Measurements from ENCODE around the gene CYBC1.
"Not testable (repeated sequence)": the region's sequence is repeated elsewhere in the genome, so short reads cannot be mapped to it uniquely, and the experiment has no call there.

The CYBC1 gene

DNA sequence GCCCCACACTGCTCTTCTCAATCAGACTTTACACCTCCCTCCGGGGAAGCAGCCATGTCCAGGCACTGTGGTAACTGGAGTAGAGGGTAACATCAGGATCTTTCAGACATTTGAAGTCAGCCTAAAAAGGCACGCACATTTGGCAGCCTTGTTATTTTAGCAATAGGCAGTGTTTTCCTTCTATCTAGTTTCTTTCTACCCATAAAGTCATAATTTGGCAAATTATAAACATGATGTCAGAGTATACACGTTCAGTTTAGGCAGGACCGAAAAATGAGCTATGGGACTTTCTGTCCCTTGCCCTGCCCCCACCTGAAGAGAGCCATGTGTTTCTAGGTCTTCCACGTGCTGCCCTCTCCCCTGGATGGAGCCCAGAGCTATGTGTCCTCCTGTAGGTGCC lies 29.1 kb upstream of the CYBC1 start:
- in situ Hi-C loops (cut with MboI; ENCODE audit: low sequenced_read_pairs), result no loop called here

DNA sequence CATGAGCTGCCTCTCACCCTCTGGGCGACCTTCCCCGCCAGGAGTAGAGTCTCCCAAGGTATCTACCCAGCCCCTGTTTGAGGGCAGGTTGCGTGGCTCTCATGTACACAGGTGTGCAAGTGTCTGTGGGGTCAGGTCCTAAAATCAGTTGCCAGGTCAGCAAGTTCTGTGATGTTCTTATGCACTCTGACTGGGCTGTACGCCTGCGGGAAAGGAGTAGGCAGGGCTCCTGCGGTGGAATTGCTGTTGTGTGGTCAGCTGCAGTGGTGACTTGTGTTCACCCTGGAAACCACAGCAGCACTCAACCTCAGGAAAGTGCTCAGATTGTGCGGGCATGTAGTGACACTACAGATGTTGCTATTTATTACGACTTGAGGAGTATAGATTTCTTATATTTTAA lies 27.4 kb upstream of the CYBC1 start:
- in situ Hi-C loops (cut with MboI; ENCODE audit: low sequenced_read_pairs), result no loop called here

DNA sequence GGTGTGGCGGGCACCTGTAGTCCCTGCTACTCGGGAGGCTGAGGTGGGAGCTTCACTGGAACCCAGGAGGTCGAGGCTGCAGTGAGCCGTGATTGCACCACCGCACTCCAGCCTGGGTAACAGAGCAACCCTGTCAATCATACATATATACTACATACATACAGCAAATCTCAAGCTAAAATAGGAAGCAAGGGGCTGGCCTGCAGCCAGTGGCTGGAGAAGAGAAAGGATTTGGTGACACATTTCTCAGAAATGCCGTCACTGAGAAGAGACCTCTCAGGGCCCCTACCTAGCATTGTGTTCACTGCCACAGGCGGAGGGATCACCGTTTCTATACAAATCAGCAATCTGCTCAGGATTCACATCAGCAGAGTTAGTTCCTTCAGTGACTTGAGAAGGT lies 24.9 kb upstream of the CYBC1 start:
- in situ Hi-C loops (cut with MboI; ENCODE audit: low sequenced_read_pairs), result no loop called here

DNA sequence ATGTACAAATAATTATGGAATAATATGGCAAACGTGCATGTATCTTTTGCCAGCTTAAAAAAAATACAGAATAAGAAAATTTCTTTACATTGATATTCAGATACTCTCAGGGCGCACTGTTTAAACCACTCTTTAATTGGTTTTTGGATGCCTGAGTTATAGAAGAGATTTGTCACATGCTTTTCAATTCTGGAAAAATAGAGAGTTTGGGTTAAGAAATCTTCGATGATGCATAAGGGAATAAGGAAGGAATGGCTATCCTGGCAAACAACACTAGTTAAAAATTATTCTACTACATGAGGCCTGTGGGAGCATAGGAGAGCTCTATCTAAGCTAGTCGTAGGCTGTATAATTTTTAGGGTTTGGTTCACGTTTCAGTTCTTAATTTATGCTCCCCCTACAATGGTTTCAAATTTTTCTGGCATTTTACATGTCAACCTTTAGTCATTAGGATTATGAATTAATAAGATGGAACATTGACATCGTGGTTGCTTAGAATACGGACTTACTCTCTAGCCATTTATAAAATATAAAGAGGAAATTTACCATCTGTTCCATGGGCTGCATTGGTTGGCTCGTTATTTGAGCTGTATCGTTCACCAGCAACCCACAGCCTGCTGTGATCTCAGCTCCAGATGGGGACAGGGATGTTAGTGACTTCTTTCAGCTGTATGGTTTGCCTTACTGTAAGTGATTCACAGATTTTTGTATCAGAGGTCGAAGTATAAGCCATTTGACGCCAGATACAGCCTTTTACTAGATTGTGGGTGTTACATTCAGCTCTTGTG lies 23.9 kb upstream of the CYBC1 start:
- in situ Hi-C loops (cut with MboI; ENCODE audit: low sequenced_read_pairs), result no loop called here

DNA sequence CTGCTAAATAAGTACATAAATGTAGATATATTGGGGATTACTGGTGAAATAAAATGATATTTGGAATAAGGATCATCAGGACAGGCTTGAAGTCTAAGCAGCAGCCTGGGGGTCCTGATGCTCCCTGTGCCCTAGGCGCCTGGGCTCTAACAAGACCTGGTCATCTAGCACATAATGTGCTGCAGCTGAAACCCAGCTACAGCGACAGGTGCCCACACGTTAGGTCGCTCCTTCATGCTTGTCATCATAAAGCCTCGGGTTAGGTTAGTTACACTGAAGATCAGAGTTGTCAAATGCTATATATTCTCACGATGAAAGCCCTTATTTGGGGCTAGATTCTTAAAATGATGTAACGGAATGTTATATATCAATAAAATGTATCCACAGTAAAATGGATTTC lies 19.5 kb upstream of the CYBC1 start:
- in situ Hi-C loops (cut with MboI; ENCODE audit: low sequenced_read_pairs), result no loop called here

DNA sequence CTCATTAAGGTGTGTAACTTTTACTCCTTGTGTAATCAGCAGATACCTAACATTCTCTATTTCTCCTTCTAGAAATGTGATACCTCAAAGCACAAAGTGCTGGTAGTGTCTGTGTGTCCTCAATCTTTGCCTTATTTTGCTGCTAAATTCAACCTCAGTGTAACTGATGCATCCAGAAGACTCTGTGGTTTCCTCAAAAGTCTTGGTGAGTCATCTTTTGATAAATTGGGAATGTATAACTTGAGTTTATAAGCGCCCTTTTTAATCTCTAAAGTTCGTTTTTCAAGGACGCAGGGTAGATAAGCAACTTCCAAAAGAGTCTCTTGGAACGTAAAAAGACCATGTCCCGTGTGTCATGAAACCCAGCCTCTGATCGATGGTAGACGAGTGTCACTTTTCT lies 18.1 kb upstream of the CYBC1 start:
- in situ Hi-C loops (cut with MboI; ENCODE audit: low sequenced_read_pairs), result no loop called here

DNA sequence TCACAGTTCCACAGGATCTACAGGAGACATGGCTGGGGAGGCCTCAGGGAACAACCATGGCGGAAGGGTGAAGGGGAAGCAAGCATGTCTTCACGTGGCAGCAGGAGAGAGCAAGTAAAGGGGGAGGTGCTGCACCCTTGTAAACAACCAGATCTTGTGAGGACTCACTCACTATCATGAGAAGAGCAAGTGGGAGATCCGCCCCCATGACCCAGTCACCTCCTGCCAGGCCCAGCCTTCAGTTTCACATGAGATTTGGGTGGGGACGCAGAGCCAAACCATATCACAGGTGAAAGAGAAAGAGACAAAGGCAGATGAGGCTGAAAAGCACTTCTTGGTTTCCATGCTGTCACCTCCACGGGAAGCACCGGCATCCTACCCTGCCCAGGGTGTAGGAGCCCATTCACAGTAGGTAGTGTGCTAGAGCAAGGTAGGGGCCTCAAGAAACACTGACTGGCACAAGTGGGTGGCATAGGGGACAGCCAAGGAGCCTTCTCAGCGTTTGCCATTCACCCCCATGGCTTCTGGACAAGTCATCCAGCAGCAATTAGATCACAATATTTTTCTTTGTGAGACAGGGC lies 14.6 kb upstream of the CYBC1 start:
- in situ Hi-C loops (cut with MboI; ENCODE audit: low sequenced_read_pairs), result no loop called here

DNA sequence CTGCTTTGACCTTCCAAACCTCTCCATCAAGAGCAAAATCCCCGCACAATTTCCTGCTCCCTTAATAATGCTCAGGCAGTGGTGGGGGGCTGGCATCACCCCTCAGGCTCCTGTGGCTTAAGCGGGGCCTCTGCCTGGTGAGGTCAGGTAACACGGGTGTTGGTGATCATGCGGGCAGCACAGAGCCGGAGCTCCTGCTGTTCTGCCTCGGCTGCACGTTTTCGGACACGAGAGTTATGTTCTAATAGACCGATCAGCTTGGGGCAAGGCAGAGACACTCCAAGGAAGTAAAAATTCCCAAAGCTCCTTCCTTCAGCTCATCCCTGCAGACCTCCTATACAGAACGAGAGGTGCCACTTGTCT lies 14.0 kb upstream of the CYBC1 start:
- in situ Hi-C loops (cut with MboI; ENCODE audit: low sequenced_read_pairs), result no loop called here

DNA sequence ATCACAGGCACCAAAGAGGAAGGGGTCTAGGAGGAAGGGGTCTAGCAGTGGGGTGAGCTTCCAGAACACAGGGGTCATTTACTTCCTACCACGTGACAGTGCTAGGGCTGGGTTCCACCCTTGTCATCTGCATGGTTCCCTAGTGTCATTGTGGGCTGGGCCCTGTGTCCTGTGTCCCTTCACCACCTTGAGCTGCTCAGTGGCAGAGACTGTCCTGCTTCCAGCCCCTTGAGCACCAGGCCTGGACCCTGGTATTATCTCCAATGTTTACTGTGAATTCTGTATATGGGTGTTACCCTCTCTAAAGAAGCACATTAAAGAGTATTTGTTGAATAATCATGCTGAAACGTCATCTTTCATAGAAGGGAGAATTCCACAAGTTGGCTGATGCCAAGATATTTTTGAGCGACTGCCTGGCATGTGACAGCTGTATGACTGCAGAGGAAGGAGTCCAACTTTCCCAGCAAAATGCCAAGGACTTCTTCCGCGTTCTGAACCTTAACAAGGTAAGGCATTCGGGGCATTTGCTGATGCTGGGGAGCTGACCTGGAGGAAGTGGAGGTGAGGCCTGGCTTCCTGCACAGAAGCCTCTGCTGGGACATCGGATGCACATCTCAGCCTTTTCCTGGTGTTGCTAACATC lies 13.5 kb upstream of the CYBC1 start:
- in situ Hi-C loops (cut with MboI; ENCODE audit: low sequenced_read_pairs), result no loop called here

DNA sequence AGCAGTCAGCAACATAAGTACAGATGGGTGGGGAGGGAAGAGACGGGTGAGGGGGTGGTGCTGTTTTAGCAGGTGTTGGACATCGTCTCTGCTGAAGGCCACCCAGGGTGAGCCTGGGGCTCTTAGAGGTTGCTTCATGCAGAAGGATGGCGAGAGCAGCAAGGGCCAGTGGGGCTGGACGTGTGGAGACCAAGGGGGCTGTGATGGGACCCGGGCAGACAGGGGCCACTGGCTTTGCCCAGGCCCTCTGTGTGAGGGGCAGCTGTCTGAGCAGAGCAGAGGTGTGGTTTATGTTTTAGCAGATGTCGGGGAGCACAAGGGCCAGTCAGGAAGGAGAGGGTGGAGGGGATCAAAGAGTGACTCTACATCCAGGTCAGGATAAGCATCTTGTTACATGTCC lies 12.8 kb upstream of the CYBC1 start:
- in situ Hi-C loops (cut with MboI; ENCODE audit: low sequenced_read_pairs), result no loop called here

DNA sequence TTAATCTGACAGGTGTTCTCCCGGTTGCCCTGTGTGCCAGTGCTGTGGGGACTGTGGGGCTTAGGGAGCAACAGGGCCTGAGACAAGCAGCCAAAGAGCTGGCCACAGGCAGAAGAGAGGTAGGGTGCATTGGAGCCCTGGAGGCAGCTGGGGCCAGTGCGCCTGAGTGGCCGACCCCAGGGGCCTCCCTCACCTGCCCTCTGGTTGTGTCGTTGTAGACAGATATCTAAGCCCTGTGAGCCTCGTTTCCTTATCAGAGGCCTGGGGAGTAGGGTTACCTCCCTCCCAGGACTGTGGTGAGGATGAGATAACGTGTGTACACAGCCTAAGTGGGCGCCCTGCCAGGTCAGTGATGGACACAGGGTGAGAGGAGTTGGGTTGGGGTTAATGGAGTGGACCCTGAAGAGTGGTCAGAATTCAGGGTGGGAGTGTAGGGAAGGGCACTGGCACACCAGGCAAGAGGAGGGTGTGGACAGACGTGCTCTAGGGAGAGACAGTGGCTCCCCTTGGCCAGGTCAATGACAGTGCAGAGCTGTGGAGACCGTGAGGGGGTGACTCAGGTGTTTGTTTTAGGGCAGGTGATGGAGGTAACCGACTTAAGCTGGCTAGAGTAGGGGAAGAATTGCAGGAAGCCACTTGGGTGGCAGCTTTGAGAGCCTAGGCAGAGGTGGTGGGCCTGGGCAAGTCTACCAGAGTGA lies 11.4 kb upstream of the CYBC1 start:
- in situ Hi-C loops (cut with MboI; ENCODE audit: low sequenced_read_pairs), result no loop called here

DNA sequence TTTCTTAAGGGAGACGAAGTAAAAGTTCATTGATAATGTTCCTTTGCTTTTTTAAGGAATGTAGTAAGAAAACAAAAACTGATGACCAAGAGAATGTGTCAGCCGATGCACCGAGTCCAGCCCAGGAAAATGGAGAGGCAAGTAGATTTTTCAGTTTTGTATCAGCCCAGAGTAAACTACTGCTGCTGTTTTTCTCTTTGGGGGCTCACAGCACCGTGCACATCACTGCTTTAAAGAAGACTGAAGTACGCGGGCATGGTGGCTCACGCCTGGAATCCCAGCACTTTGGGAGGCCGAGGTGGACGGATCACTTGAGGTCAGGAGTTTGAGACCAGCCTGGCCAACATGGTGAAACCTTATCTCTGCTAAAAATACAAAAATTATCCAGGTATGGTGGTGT lies 9.4 kb upstream of the CYBC1 start:
- in situ Hi-C loops (cut with MboI; ENCODE audit: low sequenced_read_pairs), result not testable (repeated sequence)

DNA sequence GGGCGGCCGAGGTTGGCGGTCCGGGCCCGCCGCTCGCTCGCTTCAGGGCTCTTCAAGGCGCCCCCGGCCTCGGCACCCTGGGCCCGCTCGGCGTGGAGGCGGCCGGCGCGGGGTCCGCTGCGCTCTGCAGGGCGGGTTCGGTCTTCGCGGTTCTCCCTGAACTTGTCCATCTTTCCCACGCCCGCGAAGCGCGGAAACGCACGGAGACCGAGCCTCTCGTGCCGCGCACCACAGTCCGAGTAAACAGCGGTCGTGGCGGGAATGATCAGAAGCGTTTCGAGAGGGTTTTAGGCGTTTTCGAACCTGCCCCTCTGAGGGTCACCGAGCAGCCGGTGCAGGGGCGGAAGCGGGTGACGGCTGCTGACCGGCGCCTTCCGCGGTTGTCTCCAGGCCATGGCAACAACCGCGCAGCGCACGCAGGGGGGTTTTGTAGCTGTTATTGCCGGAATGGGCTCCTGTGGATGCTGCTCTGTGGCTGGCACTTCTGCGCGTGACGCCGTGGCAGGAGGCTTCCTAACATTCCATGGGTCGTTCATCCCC lies 8.4 kb upstream of the CYBC1 start:
- in situ Hi-C loops (cut with MboI; ENCODE audit: low sequenced_read_pairs), result no loop called here

DNA sequence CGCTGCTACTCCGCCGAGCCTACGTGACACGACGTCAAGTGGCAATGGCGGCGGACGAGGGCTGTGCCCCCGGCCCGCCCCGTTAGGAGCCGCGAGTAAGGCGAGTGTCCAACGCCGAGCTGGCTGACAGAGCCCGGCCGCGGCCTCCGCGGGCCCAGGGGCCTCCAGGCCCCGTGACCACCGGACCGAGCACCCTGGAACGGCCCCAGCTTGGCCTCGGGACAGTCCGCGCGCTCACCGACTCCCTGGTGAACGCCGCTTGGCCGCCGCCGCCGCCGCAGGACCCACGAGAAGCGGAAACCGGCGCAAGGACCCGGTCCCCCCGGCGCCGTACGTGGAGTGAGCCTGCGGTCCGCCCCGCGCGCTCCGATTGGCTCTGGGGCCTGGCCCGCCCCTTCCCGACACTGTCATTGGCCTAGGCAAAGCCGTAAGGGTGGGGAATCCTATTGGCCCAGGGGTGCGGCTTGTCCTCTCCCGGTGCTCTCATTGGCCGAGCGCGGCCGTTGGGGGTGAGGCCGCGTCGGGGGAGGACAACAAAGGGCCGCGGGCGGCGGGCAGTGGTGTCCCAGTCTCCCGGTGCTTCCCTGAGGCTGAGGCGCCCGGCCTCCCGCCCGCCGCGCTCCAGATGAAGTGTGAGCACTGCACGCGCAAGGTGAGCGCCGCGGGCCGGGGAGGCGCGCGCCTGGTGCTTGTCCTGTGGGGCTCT lies 7.8 kb upstream of the CYBC1 start, which contains the start of gene NARF:
NARF (plus strand) TSS at position 563 of the 706 bp plus-strand sequence; CDS start at position 626, 63 bp downstream.
- in situ Hi-C loops (cut with MboI; ENCODE audit: low sequenced_read_pairs), result no loop called here

DNA sequence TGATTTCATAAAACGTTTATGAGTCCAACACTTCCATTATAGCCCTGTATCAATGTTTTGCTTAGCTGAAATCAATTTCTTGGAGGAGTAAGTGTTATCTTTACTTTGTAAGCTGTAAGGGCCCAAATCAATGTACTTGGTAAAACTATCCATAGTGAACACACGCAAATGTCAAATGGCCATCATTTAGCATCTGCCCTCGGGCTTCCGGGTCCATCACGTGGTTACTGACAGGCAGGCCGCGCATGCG lies 7.3 kb upstream of the CYBC1 start:
- in situ Hi-C loops (cut with MboI; ENCODE audit: low sequenced_read_pairs), result no loop called here

DNA sequence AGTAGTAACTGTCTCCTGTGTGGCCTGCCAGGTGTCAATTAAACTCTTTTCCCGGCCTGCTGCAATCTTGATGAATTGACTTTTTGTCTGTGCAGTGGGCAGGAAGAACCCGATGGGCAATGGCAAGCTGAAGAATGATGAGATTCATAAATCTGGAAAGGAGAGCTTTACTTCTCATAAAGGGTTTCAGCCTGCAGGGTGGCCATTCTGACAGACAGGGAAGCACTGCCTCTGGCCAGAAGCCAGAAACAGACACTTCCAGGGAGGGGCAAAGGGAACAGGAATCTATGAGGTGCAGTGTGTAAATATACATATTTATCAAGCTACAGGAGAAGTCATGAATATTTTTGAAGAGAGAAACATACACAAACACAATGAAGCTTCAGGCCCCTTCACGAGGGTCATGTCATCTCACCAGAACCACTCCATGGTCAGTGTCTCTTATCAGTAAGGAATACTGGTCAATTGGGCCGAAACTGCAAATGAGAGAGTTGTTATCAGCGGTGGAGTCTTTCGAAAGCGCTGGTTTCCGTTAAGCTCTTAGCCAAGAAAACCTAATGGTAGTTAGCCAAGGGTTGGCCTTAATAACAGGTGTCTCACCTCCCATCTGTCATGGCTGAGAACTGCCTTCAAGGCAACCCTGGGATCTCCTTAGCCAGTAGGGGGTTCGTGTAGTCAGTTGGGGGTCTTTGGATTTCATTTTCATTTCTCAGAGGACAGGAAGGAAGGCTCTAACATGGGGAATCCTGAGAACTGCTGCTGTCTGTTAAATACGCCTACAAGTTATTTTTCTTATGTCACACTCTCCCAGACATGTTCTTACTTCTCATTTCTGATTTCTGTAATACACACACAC lies 6.7 kb upstream of the CYBC1 start:
- in situ Hi-C loops (cut with MboI; ENCODE audit: low sequenced_read_pairs), result no loop called here

DNA sequence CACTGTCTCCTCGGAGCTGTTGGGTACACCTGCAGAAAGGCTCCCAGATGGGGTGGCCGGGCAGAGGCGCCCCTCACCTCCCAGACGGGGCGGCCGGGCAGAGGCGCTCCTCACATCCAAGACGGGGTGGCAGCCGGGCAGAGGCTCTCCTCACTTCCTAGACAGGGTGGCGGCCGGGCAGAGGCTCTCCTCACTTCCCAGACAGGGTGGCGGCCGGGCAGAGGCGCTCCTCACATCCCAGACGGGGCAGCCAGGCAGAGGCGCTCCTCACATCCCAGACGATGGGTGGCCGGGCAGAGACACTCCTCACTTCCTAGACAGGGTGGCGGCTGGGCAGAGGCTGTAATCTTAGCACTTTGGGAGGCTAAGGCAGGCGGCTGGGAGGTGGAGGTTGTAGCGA lies 3.2 kb upstream of the CYBC1 start:
- in situ Hi-C loops (cut with MboI; ENCODE audit: low sequenced_read_pairs), result not testable (repeated sequence)

DNA sequence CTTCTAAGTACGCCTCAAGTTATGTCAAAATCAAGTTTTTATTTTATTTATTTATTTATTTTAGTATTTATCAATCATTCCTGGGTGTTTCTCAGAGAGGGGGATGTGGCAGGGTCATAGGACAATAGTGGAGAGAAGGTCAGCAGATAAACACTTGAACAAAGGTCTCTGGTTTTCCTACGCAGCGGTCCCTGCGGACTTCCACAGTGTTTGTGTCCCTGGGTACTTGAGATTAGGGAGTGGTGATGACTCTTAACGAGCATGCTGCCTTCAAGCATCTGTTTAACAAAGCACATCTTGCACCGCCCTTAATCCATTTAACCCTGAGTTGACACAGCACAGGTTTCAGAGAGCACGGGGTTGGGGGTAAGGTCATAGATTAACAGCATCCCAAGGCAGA lies 2.6 kb upstream of the CYBC1 start:
- in situ Hi-C loops (cut with MboI; ENCODE audit: low sequenced_read_pairs), result not testable (repeated sequence)

DNA sequence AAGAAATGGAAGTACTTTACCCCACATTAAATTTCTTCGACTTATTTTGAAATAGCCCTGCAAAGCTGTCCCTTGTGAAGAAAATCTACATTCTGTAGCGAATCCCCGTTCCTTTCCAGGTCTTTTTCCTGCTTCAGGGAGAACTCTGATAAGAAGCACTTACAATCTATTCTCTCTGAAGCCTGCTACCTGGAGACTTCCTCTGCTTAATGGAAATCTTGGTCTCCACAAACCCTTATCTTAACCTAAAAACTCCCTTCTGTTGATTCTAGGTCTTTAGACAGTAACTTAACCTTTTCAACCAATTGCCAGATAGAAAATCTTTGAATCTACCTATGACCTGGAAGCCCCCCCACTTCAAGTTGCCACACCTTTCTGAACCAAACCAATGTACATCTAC lies 1.6 kb upstream of the CYBC1 start:
- in situ Hi-C loops (cut with MboI; ENCODE audit: low sequenced_read_pairs), result no loop called here

DNA sequence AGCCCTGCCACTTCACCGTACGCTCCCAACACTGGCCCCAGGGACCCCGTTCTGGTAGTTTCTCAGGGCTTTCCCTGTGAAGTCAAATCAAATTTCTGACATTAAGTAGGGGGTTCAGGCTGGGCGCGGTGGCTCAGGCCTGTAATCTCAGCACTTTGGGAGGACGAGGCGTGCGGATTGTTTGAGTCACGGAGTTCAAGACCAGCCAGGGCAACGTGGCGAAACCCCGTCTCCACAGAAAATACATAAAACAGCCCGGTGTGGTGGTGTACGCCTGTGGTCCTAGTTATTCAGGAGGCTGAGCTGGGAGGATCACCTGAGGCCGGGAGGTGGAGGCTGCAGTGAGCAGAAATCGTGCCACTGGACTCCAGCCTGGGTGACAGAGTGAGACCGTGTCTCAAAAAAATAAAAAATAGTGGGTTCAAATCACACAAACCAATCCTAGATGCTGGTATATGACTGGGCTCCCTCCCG lies 632 bp downstream of the CYBC1 start:
- in situ Hi-C loops (cut with MboI; ENCODE audit: low sequenced_read_pairs), result loop anchor here (25.0 kb wide), 1 partner anchor 87 kb away; no protein-coding TSS in a partner anchor

All from HL-60/S4 treated with retinoic acid at 250 ng/mL for 4 days and 3 days (cell line).